GM13976 (cell line): Measurements from ENCODE around the gene CCDC154.

Source experiments
- DNase-seq: peaks from one replicate; pipeline ENCODE4 v3.0.0; 2012; ENCODE audit warnings: low spot score
- CTCF ChIP-seq: IDR thresholded peaks from 2 replicates; pipeline ENCODE4 v1.5.1; 2012; ENCODE audit warnings: borderline replicate concordance, mild to moderate bottlenecking; ENCODE audit not compliant: insufficient read depth; ENCODE audit errors: extremely low read depth, missing control alignments, control extremely low read depth
- in situ Hi-C: fragments of 300-500 bp; cut with MboI; formaldehyde crosslinking; loops from one replicate; pipeline ENCODE4 v1.12.0; 2022; ENCODE audit warnings: low sequenced_read_pairs, mixed read lengths, inconsistent platforms; ENCODE audit not compliant: unreplicated experiment

The CCDC154 gene

GRCh38 chr16:1436731-1437355, 7.5 kb downstream of the CCDC154 start:
- DNase-seq, result no peak
- TF ChIP-seq CTCF, result no peak
- in situ Hi-C loops, result no loop called here

GRCh38 chr16:1435921-1436697, 8.2 kb downstream of the CCDC154 start:
- no peak for DNase-seq
- TF ChIP-seq CTCF, result no peak

GRCh38 chr16:1434644-1435592, 9.4 kb downstream of the CCDC154 start:
- no peak for DNase-seq
- no peak for TF ChIP-seq CTCF

More at GRCh38 chr16:1435921-1436697, 8.2 kb downstream of the CCDC154 start:
- in situ Hi-C loops, result no loop called here

GRCh38 chr16:1433756-1434155, 10.6 kb downstream of the CCDC154 start:
- in situ Hi-C loops, result no loop called here
- TF ChIP-seq CTCF, result no peak

More at GRCh38 chr16:1434644-1435592, 9.4 kb downstream of the CCDC154 start:
- in situ Hi-C loops, result no loop called here

GRCh38 chr16:1433263-1433560, 11.1 kb downstream of the CCDC154 start:
- DNase-seq, result no peak
- in situ Hi-C loops, result no loop called here
- TF ChIP-seq CTCF, result no peak

More at GRCh38 chr16:1433756-1434155, 10.6 kb downstream of the CCDC154 start:
- no peak for DNase-seq
